DMS 273 (cell line): ENCODE results near the gene BMP8B.
A peak's percentile ranks its signal among the peaks of the same experiment; 100 is the strongest.
"Not testable (repeated sequence)": the region's sequence is repeated elsewhere in the genome, so short reads cannot be mapped to it uniquely, and the experiment has no call there.

ENCODE experiments used
- DNase-seq: peaks from one replicate; lab custom pipeline; 2025; ENCODE audit not compliant: unreplicated experiment; lab: John Stamatoyannopoulos, UW

BMP8B gene

GRCh38 chr1:39788758-39789570 is at the start of gene BMP8B:
BMP8B (minus strand) TSS chr1:39788865; CDS start chr1:39788485, 380 bp downstream.
- DNase-seq, result peak; percentile 100

- no peak for DNase-seq
Observed at GRCh38 chr1:39836595-39837110, 48.0 kb upstream of the BMP8B start.

- no peak for DNase-seq
Observed at GRCh38 chr1:39835935-39836594, 47.4 kb upstream of the BMP8B start.

DNA sequence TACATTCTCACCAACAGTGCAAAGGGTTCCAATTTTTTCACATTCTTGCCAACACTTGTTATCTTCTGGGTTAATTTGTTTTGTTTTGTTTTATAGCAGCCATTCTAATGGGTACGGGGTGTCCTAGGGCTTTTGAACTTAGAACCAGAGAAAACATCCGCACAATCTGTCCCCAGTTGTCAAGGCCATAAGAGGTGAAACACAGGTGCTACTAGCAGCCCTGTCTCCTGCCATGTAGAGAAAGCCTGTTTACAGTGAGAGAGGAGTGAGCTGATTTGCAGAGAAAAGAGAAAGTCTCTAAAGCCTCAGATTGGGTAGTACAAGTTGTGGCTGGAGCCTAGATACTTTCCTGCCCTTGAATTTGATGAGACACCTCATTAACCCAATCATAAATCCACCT is 46.4 kb upstream of the BMP8B start:
- no peak for DNase-seq

DNA sequence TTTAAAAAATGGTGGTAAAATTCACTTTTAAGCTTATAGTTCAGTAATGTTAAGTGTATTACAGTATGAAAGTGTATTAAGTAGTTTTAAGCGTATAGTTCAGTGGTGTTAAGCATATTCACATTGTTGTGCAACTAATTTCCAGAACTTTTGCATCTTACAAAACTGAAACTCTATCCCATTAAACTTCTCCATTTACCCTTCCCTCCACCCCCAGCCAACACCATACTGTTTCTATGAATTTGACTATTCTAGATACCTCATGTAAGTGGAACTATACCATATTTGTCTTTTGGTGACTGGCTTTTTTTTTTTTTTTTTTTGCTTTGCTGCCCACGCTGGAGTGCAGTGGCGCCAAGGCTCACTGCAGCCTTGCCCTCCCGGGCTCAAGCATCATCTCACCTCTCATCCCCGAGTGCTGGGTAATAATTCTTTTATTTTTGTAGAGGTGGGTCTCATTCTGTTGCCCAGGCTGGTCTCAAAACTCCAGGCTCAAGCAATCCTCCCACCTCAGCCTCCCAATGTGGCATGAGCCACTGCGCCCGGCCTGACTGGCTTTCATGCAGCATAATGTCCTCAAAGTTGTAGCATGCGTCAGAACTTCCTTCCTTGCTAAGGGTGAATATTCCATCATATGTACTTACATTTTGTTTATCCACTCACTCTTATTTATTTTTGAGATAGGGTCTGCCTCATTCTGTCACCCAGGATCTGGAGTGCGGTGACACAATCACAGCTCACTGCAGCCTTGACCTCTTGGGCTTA is 45.1 kb upstream of the BMP8B start:
- DNase-seq, result no peak

DNA sequence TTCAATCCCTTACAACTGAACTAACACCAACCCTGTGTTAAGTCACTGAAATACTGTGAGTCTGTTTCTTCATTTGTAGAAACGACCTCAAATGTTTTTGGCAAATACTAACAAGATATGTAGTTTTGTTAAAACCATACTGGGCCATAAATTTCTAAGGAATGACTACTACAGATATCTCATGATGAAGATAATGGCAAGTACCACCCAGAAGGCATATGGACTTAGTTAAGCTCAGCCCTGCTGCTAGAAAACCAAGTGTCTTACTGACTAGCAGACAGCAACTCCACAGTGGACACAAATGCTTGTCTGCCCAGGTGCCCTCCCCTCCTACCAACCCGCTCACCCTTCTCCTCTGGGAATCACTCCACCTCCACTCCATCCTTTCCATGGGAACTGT is 44.5 kb upstream of the BMP8B start:
- DNase-seq, result peak; percentile 92

DNA sequence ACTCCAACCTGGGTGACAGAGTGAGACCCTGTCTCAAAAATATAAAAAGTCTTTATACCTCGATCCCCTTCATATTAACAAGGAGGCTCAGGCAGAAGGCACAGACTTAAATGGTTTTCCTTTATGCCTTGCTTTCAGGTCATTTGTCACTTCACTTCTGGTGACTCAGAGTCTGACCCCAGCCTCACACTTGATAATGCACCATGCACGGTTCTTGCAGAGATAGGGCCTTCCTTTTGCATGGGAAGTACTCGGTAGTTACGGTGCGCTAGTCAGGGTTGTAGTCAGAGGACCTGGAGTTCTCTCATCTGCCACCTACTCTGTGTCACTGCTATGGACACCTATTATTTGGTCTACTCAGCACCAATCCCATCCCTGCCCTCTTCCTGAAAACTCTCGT is 43.6 kb upstream of the BMP8B start:
- no peak for DNase-seq

GRCh38 chr1:39829791-39830533 is 41.3 kb upstream of the BMP8B start:
- peak; percentile 92 for DNase-seq

- no peak for DNase-seq
Observed at GRCh38 chr1:39828734-39829133, 40.1 kb upstream of the BMP8B start.

DNA sequence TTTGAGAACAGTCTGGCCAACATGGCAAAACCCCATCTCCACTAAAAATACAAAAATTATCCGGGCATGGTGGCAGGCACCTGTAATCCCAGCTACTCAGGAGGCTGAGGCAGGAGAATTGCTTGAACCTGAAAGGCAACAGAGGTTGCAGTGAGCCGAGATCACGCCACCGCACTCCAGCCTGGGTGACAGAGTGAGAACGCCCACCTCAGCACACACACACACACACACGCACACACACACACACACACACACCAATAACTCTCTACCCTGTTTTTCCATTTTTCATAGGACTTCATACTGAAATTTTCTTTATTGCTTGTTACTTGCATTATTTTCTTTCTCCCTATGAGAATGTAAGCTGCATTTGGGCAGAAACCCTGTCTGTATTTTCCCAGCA is 39.6 kb upstream of the BMP8B start:
- DNase-seq, result not testable (repeated sequence)

DNA sequence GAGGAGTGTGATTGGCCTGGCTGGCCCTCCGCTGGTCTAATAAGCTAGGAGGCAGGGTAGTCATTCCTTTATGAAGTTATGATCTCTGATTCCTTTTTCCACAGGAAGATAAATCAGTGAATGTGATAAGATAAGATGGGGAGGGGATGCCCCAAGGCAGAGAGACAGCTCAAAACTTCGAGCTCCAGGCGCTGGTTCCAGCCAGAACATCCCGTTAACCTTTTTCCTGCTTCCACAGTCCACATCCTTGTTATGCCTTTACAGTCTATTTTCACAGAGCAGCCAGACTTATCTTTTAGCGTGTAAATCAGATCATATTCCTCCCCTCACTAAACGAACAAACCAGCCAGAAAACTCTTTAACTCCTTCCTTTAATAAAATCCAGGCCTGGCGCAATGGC is 38.5 kb upstream of the BMP8B start:
- DNase-seq, result no peak

- peak; percentile 92 for DNase-seq
Observed at GRCh38 chr1:39826583-39826982, 37.9 kb upstream of the BMP8B start.

DNA sequence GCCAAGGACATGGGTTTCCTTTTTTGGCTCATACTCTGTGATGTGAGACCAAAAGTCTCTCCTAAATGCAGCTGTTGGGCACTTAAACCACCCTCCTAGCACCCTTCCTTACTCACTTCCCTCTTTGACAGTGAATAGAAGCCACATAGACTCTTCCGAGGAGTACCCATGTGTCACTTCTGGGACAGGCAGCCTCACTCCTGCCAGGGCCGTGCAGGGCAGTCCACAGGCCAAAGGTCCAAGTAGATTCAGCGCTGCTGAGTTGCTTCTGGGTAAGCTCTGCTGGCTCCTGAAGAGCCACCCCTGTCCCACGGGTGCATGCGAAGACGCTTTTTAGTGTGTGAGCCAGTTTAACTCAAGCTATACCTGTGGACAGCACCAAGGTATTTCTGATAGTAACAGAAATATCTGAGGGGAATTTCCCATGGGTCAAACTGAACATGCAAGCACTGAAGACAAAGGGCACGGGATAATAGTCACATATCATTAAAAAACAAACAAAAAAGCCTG is 36.8 kb upstream of the BMP8B start:
- no peak for DNase-seq

GRCh38 chr1:39823450-39823849 is 34.8 kb upstream of the BMP8B start:
- not testable (repeated sequence) for DNase-seq

GRCh38 chr1:39822146-39822545 is 33.5 kb upstream of the BMP8B start:
- no peak for DNase-seq

GRCh38 chr1:39819091-39819812 is 30.6 kb upstream of the BMP8B start:
- DNase-seq, result no peak

GRCh38 chr1:39818482-39818881 is 29.8 kb upstream of the BMP8B start:
- DNase-seq, result no peak

- DNase-seq, result peak; percentile 97
Observed at GRCh38 chr1:39817091-39817932, 28.6 kb upstream of the BMP8B start.
